HEK293 (cell line): ENCODE measurements around the gene HMCN2.

Experiments
- CTCF ChIA-PET: fragments of 350-600 bp; formaldehyde crosslinking; extraction: SDS; loops from one replicate; lab custom pipeline; 2021; ENCODE audit warnings: antibody characterized with exemption; lab: Yijun Ruan, JAX
- POLR2A ChIA-PET: fragments of 300-600 bp; formaldehyde crosslinking; extraction: SDS; loops from one replicate; lab custom pipeline; 2020; ENCODE audit warnings: antibody characterized with exemption, inconsistent platforms; lab: Yijun Ruan, JAX
- H3K27ac ChIP-seq: fragments of 200-500 bp; sonication (Bioruptor generic); 2 replicates; pipeline ENCODE4 v1.5.1; 2014; ENCODE audit warnings: low read depth, low read length, control low read depth, inconsistent platforms; ENCODE audit errors: extremely low read depth
- H3K36me3 ChIP-seq, 2 experiments: fragments of 200-500 bp in 1 of 2; sonication (Bioruptor generic) in 1 of 2; 1 replicate in 1 of 2; 2 replicates in 1 of 2; pipeline ENCODE4 v1.5.1; 2014 to 2017; ENCODE audit warnings: inconsistent platforms in 2 of 2, low read length in 2 of 2; ENCODE audit not compliant: control insufficient read depth in 2 of 2, insufficient read depth in 1 of 2
- H3K4me1 ChIP-seq: fragments of 200-500 bp; sonication (Bioruptor generic); 2 replicates; pipeline ENCODE4 v1.5.1; 2014; ENCODE audit warnings: mild to moderate bottlenecking, low read length, inconsistent platforms; ENCODE audit not compliant: control insufficient read depth, insufficient read depth
- H3K4me3 ChIP-seq: 2 replicates; pipeline ENCODE4 v1.5.1; 2011; ENCODE audit warnings: low read depth, mild to moderate bottlenecking, control low read depth, low read length, moderate library complexity
- H3K9me3 ChIP-seq: fragments of 200-500 bp; sonication (Bioruptor generic); 2 replicates; pipeline ENCODE4 v1.5.1; 2014; ENCODE audit warnings: low read depth, low read length, inconsistent platforms; ENCODE audit not compliant: control insufficient read depth, insufficient read depth
- BCL11B ChIP-seq: fragments of 450-650 bp; formaldehyde crosslinking; IDR thresholded peaks from 2 replicates; pipeline ENCODE4 v1.5.1; 2016; ENCODE audit warnings: low read depth, missing biosample characterization, missing genetic modification characterization
- EGR2 ChIP-seq: fragments of 450-650 bp; formaldehyde crosslinking; IDR thresholded peaks from 2 replicates; pipeline ENCODE4 v1.5.1; 2016; ENCODE audit warnings: low read depth, missing biosample characterization, missing genetic modification characterization
- GLI4 ChIP-seq: fragments of 450-650 bp; formaldehyde crosslinking; IDR thresholded peaks from 2 replicates; pipeline ENCODE4 v1.5.1; 2016; ENCODE audit warnings: missing biosample characterization, missing genetic modification characterization
- GLIS1 ChIP-seq: fragments of 450-650 bp; formaldehyde crosslinking; IDR thresholded peaks from 2 replicates; pipeline ENCODE4 v1.5.1; 2016; ENCODE audit warnings: missing biosample characterization, missing genetic modification characterization
- GLIS2 ChIP-seq: fragments of 450-650 bp; formaldehyde crosslinking; IDR thresholded peaks from 2 replicates; pipeline ENCODE4 v1.5.1; 2016; ENCODE audit warnings: missing biosample characterization, missing genetic modification characterization
- KLF8 ChIP-seq: fragments of 450-650 bp; formaldehyde crosslinking; IDR thresholded peaks from 2 replicates; pipeline ENCODE4 v1.5.1; 2016; ENCODE audit warnings: missing biosample characterization, missing genetic modification characterization
- SP2 ChIP-seq: fragments of 450-650 bp; formaldehyde crosslinking; IDR thresholded peaks from 2 replicates; pipeline ENCODE4 v1.5.1; 2016; ENCODE audit warnings: missing biosample characterization, missing genetic modification characterization
- SP3 ChIP-seq: fragments of 450-650 bp; formaldehyde crosslinking; IDR thresholded peaks from 2 replicates; pipeline ENCODE4 v1.5.1; 2016; ENCODE audit warnings: missing biosample characterization, missing genetic modification characterization
- SP7 ChIP-seq: fragments of 450-650 bp; formaldehyde crosslinking; IDR thresholded peaks from 2 replicates; pipeline ENCODE4 v1.5.1; 2016; ENCODE audit warnings: missing biosample characterization, missing genetic modification characterization
- ZBTB20 ChIP-seq: fragments of 450-650 bp; formaldehyde crosslinking; IDR thresholded peaks from 2 replicates; pipeline ENCODE4 v1.5.1; 2016; ENCODE audit warnings: missing biosample characterization, missing genetic modification characterization
- ZFHX2 ChIP-seq: fragments of 450-650 bp; formaldehyde crosslinking; conservative IDR thresholded peaks from 2 replicates; pipeline ENCODE4 v1.5.1; 2016; ENCODE audit warnings: missing biosample characterization, missing genetic modification characterization
- ZNF121 ChIP-seq: fragments of 450-650 bp; formaldehyde crosslinking; IDR thresholded peaks from 2 replicates; pipeline ENCODE4 v1.5.1; 2016; ENCODE audit warnings: missing biosample characterization, missing genetic modification characterization
- ZNF140 ChIP-seq: fragments of 450-650 bp; formaldehyde crosslinking; IDR thresholded peaks from 2 replicates; pipeline ENCODE4 v1.5.1; 2016; ENCODE audit warnings: missing biosample characterization, missing genetic modification characterization
- ZNF169 ChIP-seq: fragments of 450-650 bp; formaldehyde crosslinking; IDR thresholded peaks from 2 replicates; pipeline ENCODE4 v1.5.1; 2016; ENCODE audit warnings: missing biosample characterization, missing genetic modification characterization
- ZNF2 ChIP-seq: fragments of 450-650 bp; formaldehyde crosslinking; IDR thresholded peaks from 2 replicates; pipeline ENCODE4 v1.5.1; 2016; ENCODE audit warnings: missing biosample characterization, missing genetic modification characterization
- ZNF266 ChIP-seq: fragments of 450-650 bp; formaldehyde crosslinking; IDR thresholded peaks from 2 replicates; pipeline ENCODE4 v1.5.1; 2016; ENCODE audit warnings: missing biosample characterization, missing genetic modification characterization, low read depth
- ZNF335 ChIP-seq: fragments of 450-650 bp; formaldehyde crosslinking; conservative IDR thresholded peaks from 2 replicates; pipeline ENCODE4 v1.5.1; 2016; ENCODE audit warnings: missing biosample characterization, missing genetic modification characterization
- ZNF423 ChIP-seq: fragments of 450-650 bp; formaldehyde crosslinking; IDR thresholded peaks from 2 replicates; pipeline ENCODE4 v1.5.1; 2016; ENCODE audit warnings: missing biosample characterization, missing genetic modification characterization
- ZNF626 ChIP-seq: fragments of 450-650 bp; sonication (Bioruptor Pico); formaldehyde crosslinking; IDR thresholded peaks from 2 replicates; pipeline ENCODE4 v1.5.1; 2018; ENCODE audit warnings: missing biosample characterization, missing genetic modification characterization, inconsistent platforms
- ZNF654 ChIP-seq: fragments of 450-650 bp; formaldehyde crosslinking; IDR thresholded peaks from 2 replicates; pipeline ENCODE4 v1.5.1; 2016; ENCODE audit warnings: low read depth, missing biosample characterization, missing genetic modification characterization
- ZNF660 ChIP-seq: fragments of 450-650 bp; IDR thresholded peaks from 2 replicates; pipeline ENCODE4 v1.5.1; 2018; ENCODE audit warnings: missing biosample characterization, mild to moderate bottlenecking, missing genetic modification characterization
- ZNF747 ChIP-seq: fragments of 450-650 bp; formaldehyde crosslinking; IDR thresholded peaks from 2 replicates; pipeline ENCODE4 v1.5.1; 2016; ENCODE audit warnings: missing biosample characterization, missing genetic modification characterization
- ZSCAN30 ChIP-seq: fragments of 450-650 bp; IDR thresholded peaks from 2 replicates; pipeline ENCODE4 v1.5.1; 2018; ENCODE audit warnings: missing biosample characterization, mild to moderate bottlenecking, missing genetic modification characterization, moderate library complexity
- TF ChIP-seq, protein P1 (sequence below): fragments of 450-650 bp; formaldehyde crosslinking; IDR thresholded peaks from 2 replicates; pipeline ENCODE4 v1.5.1; 2016; ENCODE audit warnings: missing biosample characterization, missing genetic modification characterization
- TF ChIP-seq, protein P2 (sequence below): fragments of 450-650 bp; formaldehyde crosslinking; IDR thresholded peaks from 2 replicates; pipeline ENCODE4 v1.5.1; 2016; ENCODE audit warnings: missing biosample characterization, missing genetic modification characterization
- TF ChIP-seq, protein P3 (sequence below): IDR thresholded peaks from 2 replicates; pipeline ENCODE4 v1.6.1; 2011; ENCODE audit warnings: mild to moderate bottlenecking, low read depth, low read length, borderline replicate concordance

HMCN2 gene

DNA sequence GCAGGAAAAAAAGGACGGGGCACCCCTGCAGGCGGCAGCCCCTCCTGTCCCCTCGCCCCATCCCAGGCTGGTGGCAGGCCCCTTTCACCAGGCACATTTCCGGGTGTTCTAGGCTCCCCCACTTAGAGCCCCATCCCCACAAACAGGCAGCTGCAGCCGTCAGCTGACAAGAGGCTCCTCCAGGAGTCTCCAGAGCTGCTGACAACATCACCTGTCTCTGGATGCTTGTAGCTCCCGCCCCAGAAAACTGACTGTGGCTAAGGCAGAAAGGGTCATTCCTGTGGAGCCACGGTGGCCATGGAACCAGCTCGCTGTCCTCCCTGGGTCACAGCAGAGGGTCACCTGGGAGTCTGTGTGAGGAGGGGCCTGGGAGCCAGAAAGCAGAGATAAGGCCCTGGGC, 50.9 kb downstream of the HMCN2 start (continued):
- TF ChIP-seq ZNF660 (tag by site-specific recombination), result no peak

DNA sequence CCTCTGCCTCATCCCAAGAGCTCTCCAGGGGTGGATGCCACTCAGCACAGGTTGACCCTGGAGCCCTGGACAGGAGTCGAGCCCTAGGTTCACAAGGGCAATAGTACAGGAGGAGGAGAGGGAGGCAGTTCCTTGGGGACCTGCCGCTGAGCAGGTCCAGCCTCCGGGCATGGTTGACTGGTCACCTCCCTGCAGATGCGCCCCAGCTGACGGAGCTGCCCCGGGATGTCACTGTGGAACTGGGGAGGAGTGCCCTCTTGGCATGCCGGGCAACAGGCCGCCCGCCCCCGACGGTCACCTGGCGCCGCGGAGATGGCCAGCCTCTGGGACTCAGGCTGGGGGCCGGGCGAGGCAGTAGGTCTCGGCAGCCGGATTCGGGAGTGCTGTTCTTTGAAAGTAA, 53.7 kb downstream of the HMCN2 start:
- no peaks in the 10 kb centered on the region for H3K9me3 ChIP-seq
- H3K4me1 ChIP-seq, result no peaks in the 10 kb centered on the region
- no peak overlapping the region for H3K27ac ChIP-seq
- ChIA-PET CTCF (interaction anchor here (0.5 to 1.7 kb wide), 3 partner anchors 76 to 624 kb away, joined by 3 to 7 read pairs (median 3); no protein-coding TSS in a partner anchor), POLR2A (no interaction called here)
- H3K4me3 ChIP-seq, result no peak overlapping the region
- no peaks in the 10 kb centered on the region for H3K36me3 ChIP-seq
- TF ChIP-seq GLIS1 (0 out of 2 replicates have a peak, but pooled peaks have one; percentile 22), GLIS2 (tag by site-specific recombination) (0 out of 2 replicates have a peak, but pooled peaks have one; percentile 13), ZNF626 (tag by site-specific recombination) (no peak)
- TF ChIP-seq, all 188 proteins: peak for 2

DNA sequence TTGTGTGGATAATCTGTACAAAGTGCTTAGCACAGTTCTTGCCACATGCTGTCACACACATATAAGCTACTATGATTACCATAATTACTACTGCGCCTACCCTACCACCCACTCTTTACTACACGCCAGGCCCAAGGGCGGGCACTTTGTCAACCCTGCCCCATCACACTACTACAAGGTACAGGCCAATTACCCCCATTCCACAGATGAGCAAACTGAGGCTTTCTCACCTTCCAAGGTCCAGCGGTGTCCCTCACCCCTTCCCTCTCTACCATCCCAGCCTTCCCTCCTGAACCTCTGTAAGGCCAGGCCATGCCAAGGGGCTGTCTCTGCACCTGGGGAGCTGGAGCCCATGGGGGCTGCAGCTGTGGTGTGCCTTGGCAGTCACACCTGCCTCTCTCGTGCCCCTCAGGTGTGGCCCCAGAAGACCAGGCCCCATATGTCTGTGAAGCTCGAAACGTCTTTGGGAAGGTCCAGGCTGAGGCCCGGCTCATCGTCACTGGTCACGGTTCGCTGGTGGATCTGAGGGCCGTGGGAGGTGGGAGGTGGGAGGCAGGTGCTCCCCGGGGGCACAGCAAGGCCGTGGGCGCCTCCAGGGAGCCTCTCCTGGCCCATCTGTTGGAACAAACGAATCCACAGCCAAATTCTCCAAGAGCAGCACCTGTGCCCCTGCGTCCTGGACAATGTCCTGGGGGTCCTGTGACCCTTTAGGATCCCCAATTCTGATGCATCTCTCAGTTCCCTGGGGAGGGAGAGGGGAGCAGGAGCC, 54.6 kb downstream of the HMCN2 start:
- CTCF ChIA-PET, result interaction anchor here (1.3 kb wide), 1 partner anchor 213 kb away, joined by 5 read pairs; no protein-coding TSS in a partner anchor
- Histone ChIP-seq H3K36me3 (no peaks in the 10 kb centered on the region), H3K4me3 (no peak overlapping the region), H3K9me3 (no peaks in the 10 kb centered on the region), H3K4me1 (no peaks in the 10 kb centered on the region), H3K27ac (no peak overlapping the region)
- TF ChIP-seq ZSCAN30 (tag by site-specific recombination) (no peak), GLI4 (tag by site-specific recombination) (0 out of 2 replicates have a peak, but pooled peaks have one; percentile 9), ZFHX2 (peak; percentile 91), ZNF121 (tag by site-specific recombination) (0 out of 2 replicates have a peak, but pooled peaks have one; percentile 20), GLIS2 (tag by site-specific recombination) (peak; percentile 45; the same call in 1 of the 2 replicates), SP7 (tag by site-specific recombination) (0 out of 2 replicates have a peak, but pooled peaks have one; percentile 26), ZNF654 (tag by site-specific recombination) (no peak), KLF8 (tag by site-specific recombination) (0 out of 2 replicates have a peak, but pooled peaks have one; percentile 32), EGR2 (tag by site-specific recombination) (peak; percentile 86)
- TF ChIP-seq, protein P1, sequence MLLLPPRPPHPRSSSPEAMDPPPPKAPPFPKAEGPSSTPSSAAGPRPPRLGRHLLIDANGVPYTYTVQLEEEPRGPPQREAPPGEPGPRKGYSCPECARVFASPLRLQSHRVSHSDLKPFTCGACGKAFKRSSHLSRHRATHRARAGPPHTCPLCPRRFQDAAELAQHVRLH, result 0 out of 2 replicates have a peak, but pooled peaks have one; percentile 48
- POLR2A ChIA-PET, result no interaction called here

DNA sequence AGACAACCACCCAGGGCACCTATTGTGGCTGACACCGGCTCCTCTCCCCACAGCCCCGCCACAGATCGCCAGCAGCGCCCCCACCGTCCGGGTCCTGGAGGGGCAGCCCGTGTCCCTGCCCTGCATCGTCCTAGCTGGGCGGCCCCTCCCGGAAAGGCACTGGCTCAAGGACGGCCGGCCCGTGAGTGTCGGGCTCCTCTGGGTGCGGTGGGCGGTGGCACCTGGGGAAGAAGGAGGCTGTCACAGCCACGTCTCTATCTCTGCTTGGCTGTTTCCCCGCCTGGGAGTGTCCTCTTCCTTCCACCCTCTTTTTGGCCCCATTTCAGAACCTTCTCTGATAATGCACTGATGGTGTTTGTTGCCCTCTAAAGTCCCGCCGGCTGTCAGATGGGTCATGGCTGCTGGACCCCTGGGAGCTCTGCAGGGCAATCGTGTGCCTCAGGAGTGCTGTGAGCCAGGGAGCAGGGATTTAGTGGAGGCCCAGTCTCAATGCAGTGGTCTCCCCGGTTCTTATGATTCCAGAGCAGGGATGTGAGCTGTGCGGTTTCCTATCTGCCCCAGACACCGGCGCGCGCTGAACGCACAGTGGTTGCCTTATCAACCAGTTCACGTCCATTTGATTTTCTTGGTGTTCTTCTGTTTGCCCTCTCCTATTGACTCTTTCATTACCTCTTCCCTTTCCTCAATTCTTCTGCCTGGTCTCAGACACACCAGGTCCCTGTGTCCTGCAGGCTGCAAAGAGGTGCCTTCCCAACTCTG, 55.3 kb downstream of the HMCN2 start:
- H3K4me1 ChIP-seq, result no peaks in the 10 kb centered on the region
- POLR2A ChIA-PET, result no interaction called here
- no peak overlapping the region for H3K27ac ChIP-seq
- H3K9me3 ChIP-seq, result no peaks in the 10 kb centered on the region
- H3K36me3 ChIP-seq, result no peaks in the 10 kb centered on the region
- CTCF ChIA-PET, result interaction anchor here (0.7 to 1.9 kb wide), 5 partner anchors 56 to 476 kb away, joined by 3 to 5 read pairs (median 3); partner anchors contain the start of genes EXOSC2 and HMCN2
- no peak overlapping the region for H3K4me3 ChIP-seq
- peak; percentile 49; the same call in 1 of the 2 replicates for TF ChIP-seq SP3 (tag by site-specific recombination)
- TF ChIP-seq ZNF335, result no peak
- TF ChIP-seq BCL11B (tag by site-specific recombination), result no peak
- TF ChIP-seq ZNF266 (tag by site-specific recombination), result no peak
- peak; percentile 36; the same call in 1 of the 2 replicates for TF ChIP-seq ZBTB20
- peak; percentile 7; the same call in 1 of the 2 replicates for TF ChIP-seq GLIS2 (tag by site-specific recombination)
- TF ChIP-seq ZNF747 (tag by site-specific recombination), result no peak
- TF ChIP-seq ZNF2 (tag by site-specific recombination), result peak; percentile 91
- TF ChIP-seq, protein P2, sequence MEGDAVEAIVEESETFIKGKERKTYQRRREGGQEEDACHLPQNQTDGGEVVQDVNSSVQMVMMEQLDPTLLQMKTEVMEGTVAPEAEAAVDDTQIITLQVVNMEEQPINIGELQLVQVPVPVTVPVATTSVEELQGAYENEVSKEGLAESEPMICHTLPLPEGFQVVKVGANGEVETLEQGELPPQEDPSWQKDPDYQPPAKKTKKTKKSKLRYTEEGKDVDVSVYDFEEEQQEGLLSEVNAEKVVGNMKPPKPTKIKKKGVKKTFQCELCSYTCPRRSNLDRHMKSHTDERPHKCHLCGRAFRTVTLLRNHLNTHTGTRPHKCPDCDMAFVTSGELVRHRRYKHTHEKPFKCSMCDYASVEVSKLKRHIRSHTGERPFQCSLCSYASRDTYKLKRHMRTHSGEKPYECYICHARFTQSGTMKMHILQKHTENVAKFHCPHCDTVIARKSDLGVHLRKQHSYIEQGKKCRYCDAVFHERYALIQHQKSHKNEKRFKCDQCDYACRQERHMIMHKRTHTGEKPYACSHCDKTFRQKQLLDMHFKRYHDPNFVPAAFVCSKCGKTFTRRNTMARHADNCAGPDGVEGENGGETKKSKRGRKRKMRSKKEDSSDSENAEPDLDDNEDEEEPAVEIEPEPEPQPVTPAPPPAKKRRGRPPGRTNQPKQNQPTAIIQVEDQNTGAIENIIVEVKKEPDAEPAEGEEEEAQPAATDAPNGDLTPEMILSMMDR (tag by site-specific recombination), result peak; percentile 75; the same call in 1 of the 2 replicates
- TF ChIP-seq, protein P3, sequence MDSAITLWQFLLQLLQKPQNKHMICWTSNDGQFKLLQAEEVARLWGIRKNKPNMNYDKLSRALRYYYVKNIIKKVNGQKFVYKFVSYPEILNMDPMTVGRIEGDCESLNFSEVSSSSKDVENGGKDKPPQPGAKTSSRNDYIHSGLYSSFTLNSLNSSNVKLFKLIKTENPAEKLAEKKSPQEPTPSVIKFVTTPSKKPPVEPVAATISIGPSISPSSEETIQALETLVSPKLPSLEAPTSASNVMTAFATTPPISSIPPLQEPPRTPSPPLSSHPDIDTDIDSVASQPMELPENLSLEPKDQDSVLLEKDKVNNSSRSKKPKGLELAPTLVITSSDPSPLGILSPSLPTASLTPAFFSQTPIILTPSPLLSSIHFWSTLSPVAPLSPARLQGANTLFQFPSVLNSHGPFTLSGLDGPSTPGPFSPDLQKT, result no peak
- TF ChIP-seq ZNF140 (tag by site-specific recombination), result no peak
- TF ChIP-seq SP2 (tag by site-specific recombination), result 0 out of 2 replicates have a peak, but pooled peaks have one; percentile 19
- TF ChIP-seq ZNF423 (tag by site-specific recombination), result 0 out of 2 replicates have a peak, but pooled peaks have one; percentile 40
- TF ChIP-seq ZNF169 (tag by site-specific recombination), result no peak
